Fibroblast of lung (primary cell): ENCODE data around the gene DGLUCY. TPM values are rescaled to one million over a fixed set of nuclear protein-coding genes. Genes with fewer than 3 reads are reported as not detected.

Source experiments
- DNase-seq, 2 donors: peaks; one replicate each; pipeline versions ENCODE4 v3.0.0 to v3.0.0-alpha.2; 2010; ENCODE audit warnings: low read depth in 2 of 2
- H2AFZ ChIP-seq: 2 replicates; pipeline ENCODE4 v1.5.1; 2012; ENCODE audit warnings: low read length, control low read depth, inconsistent platforms
- H3K27ac ChIP-seq: 2 replicates; pipeline ENCODE4 v1.5.1; 2011; ENCODE audit warnings: low read length, control low read depth; ENCODE audit not compliant: insufficient read depth
- H3K27me3 ChIP-seq: 2 replicates; pipeline ENCODE4 v1.5.1; 2011; ENCODE audit warnings: mild to moderate bottlenecking, low read length; ENCODE audit not compliant: control insufficient read depth, insufficient read depth
- H3K36me3 ChIP-seq: 2 replicates; pipeline ENCODE4 v1.5.1; 2011; ENCODE audit warnings: low read length; ENCODE audit not compliant: control insufficient read depth, insufficient read depth
- H3K4me1 ChIP-seq: 2 replicates; pipeline ENCODE4 v1.5.1; 2011; ENCODE audit warnings: low read length; ENCODE audit not compliant: control insufficient read depth, insufficient read depth; ENCODE audit errors: extremely low read depth
- H3K4me2 ChIP-seq: 2 replicates; pipeline ENCODE4 v1.5.1; 2011; ENCODE audit warnings: low read length, control low read depth; ENCODE audit not compliant: insufficient read depth; ENCODE audit errors: extremely low read depth
- H3K4me3 ChIP-seq, 4 experiments: fragments of 200-600 bp in 1 of 4; sonication (generic) in 1 of 4; replicated peaks in 1 of 4; 2 replicates each; pipeline ENCODE4 v1.5.1; 2011 to 2016; ENCODE audit warnings: low read length in 4 of 4, low read depth in 3 of 4, mild to moderate bottlenecking in 3 of 4, control low read depth in 2 of 4, inconsistent platforms in 1 of 4, mixed read lengths in 1 of 4; ENCODE audit not compliant: insufficient read depth in 1 of 4; ENCODE audit errors: control extremely low read depth in 1 of 4
- H3K79me2 ChIP-seq: 2 replicates; pipeline ENCODE4 v1.5.1; 2012; ENCODE audit warnings: mild to moderate bottlenecking, low read length, inconsistent platforms; ENCODE audit not compliant: control insufficient read depth, insufficient read depth
- H3K9ac ChIP-seq: 2 replicates; pipeline ENCODE4 v1.5.1; 2011; ENCODE audit warnings: mild to moderate bottlenecking, low read length, control low read depth; ENCODE audit not compliant: insufficient read depth
- H3K9me3 ChIP-seq: 2 replicates; pipeline ENCODE4 v1.5.1; 2012; ENCODE audit warnings: low read depth, low read length; ENCODE audit not compliant: control insufficient read depth, insufficient read depth
- H4K20me1 ChIP-seq: 2 replicates; pipeline ENCODE4 v1.5.1; 2011; ENCODE audit warnings: low read length; ENCODE audit not compliant: control insufficient read depth, insufficient read depth; ENCODE audit errors: extremely low read depth
- EZH2 ChIP-seq: IDR thresholded peaks from 2 replicates; pipeline ENCODE4 v1.5.1; 2012; ENCODE audit warnings: low read length, control low read depth, mild to moderate bottlenecking; ENCODE audit errors: missing control alignments
- polyA plus RNA-seq, 2 donors: library from polyadenylated mRNA; depleted of rRNA in 1 of 2; stranded (reverse) in 1 of 2; unstranded in 1 of 2; fragments of >200 nt; gene quantifications; 2 replicates each; pipeline ENCODE4 v1.2.1, GENCODE V29; 2011 to 2012; ENCODE audit warnings: missing spikeins in 1 of 2
- total RNA-seq: library from RNA; depleted of rRNA; stranded (reverse); fragments of >200 nt; gene quantifications from 2 replicates; pipeline ENCODE4 v1.2.1, GENCODE V29; 2014
- TF ChIP-seq, protein P1 (sequence below), 2 donors: IDR thresholded peaks in 1 of 2; conservative IDR thresholded peaks in 1 of 2; 1 replicate in 1 of 2; 2 replicates in 1 of 2; pipeline ENCODE4 v1.5.1; 2011 to 2012; ENCODE audit warnings: low read length in 2 of 2, control low read depth in 1 of 2, inconsistent platforms in 1 of 2, low read depth in 1 of 2, mild to moderate bottlenecking in 1 of 2

Gene DGLUCY
- total and polyA plus RNA-seq, 2 donors (not counting 1 experiment from before 2014, with no cell fraction given): 26.7 to 62.1 TPM

DNA sequence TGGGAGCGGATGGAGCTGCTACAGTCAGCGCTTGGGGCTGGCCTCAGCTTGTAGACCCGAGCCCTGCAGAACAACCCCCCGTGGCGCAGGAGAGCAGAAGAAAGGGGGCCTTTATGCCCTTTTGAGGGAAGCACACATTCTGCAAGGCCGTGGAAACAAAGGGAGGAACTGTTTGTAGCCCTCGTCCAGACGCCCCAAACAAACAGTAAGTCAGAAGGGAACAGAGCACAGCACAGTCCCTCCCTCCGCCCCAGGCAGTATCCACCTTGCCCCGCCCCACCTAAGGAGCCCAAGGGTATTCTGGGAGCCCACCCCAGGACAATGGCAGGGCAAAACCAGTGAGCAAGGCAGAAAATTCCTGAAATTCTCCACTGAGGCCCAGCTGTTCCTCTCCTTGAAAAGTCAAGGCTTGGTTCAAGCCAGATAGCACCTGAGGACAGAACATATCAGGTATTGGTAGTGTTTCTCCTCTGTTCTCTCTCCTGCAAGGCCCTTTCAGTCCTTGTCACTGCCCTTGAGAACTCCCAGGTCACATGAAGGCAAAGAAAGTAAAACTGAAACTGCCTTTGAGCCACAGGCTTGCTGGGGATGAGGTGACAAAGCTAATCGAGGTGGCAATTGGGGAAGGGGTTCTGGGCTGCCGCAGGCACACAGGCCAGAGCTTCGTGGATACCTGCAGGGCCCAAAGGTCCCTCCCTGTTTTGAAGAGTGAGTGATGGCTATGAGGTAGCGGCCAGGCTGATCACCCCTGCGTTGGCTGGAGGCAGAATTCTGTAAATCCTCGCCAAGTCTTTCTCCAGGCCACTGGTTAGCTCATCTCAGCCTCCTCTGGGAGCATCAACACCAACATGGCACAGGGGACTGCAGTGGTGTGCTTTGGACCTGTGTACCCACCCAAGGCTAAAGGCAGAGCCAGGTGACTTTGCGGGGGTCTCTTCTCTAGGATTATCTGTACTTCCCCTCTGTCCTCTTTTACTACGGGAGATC, 499 bp downstream of the DGLUCY start:
- Histone ChIP-seq H3K36me3 (no peaks in the 10 kb centered on the region), H3K27ac (peak overlapping the region; percentile 87), H3K4me3 (peak overlapping the region; percentile 63 to 92 (median 78)), H3K9ac (peak overlapping the region; percentile 77), H3K4me1 (peaks cover 6% of the 10 kb centered on the region), H3K27me3 (no peaks in the 10 kb centered on the region), H3K79me2 (peaks cover 4% of the 10 kb centered on the region), H3K9me3 (no peaks in the 10 kb centered on the region), H4K20me1 (no peaks in the 10 kb centered on the region), H3K4me2 (peak overlapping the region; percentile 98), H2AFZ (peak overlapping the region; percentile 84)
- TF ChIP-seq, protein P1, sequence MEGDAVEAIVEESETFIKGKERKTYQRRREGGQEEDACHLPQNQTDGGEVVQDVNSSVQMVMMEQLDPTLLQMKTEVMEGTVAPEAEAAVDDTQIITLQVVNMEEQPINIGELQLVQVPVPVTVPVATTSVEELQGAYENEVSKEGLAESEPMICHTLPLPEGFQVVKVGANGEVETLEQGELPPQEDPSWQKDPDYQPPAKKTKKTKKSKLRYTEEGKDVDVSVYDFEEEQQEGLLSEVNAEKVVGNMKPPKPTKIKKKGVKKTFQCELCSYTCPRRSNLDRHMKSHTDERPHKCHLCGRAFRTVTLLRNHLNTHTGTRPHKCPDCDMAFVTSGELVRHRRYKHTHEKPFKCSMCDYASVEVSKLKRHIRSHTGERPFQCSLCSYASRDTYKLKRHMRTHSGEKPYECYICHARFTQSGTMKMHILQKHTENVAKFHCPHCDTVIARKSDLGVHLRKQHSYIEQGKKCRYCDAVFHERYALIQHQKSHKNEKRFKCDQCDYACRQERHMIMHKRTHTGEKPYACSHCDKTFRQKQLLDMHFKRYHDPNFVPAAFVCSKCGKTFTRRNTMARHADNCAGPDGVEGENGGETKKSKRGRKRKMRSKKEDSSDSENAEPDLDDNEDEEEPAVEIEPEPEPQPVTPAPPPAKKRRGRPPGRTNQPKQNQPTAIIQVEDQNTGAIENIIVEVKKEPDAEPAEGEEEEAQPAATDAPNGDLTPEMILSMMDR (conservative IDR thresholded peaks at IDR 0.05 in 1 of 2, IDR thresholded peaks at IDR 0.05 in 1 of 2; ENCODE audit: low read depth in 1 of 2, low read length in 2 of 2): no peak
- no peak for TF ChIP-seq EZH2
- DNase-seq: peak; percentile 34 to 70

DNA sequence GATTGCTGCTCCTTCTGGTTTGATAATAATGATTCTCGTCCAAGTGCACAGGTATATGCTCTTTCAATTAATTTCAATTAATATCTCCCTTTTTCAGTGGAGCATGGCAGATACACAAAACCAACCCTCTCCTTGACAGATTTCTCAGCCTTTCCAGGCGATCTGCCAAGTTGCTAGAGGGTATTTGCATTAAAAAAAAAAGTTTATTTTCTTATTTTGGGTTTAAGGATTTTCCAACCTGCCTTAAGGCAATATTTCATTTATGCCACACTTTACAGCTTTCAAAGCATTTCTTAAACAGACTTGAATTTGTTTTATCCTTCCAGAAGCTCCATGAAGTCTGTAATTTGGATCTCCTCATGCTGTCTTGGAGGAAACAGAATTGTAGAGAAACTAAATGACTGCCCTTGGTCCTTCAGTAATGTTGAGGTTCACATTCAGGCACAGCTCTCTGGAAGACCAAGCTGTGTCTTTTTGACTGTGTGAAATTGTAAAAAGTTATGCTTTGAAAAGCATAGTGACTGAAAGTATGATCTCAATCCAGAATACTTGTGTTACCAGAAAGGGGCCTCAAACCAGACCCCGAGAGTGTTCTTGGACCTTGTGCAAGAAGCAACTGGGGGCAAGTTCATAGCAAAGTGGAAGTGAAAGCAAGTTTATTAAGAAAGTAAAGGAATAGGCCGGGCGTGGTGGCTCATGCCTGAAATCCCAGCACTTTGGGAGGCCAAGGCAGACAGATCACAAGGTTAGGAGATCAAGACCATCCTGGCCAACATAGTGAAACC, 2.3 kb downstream of the DGLUCY start:
- peak overlapping the region; percentile 98 for H3K4me2 ChIP-seq
- H3K9ac ChIP-seq: no peak overlapping the region
- H3K4me1 ChIP-seq: peaks cover 12% of the 10 kb centered on the region
- peak; percentile 20 to 31 for DNase-seq
- no peaks in the 10 kb centered on the region for H3K27me3 ChIP-seq
- peak overlapping the region in 2 of 4 experiments; percentile 3 to 81 for H3K4me3 ChIP-seq
- no peak overlapping the region for H2AFZ ChIP-seq
- H3K36me3 ChIP-seq: no peaks in the 10 kb centered on the region
- H3K79me2 ChIP-seq: peaks cover 4% of the 10 kb centered on the region
- TF ChIP-seq, protein P1 (conservative IDR thresholded peaks at IDR 0.05 in 1 of 2, IDR thresholded peaks at IDR 0.05 in 1 of 2; ENCODE audit: low read depth in 1 of 2, low read length in 2 of 2): no peak
- TF ChIP-seq EZH2: no peak
- no peaks in the 10 kb centered on the region for H3K9me3 ChIP-seq
- H3K27ac ChIP-seq: no peak overlapping the region
- H4K20me1 ChIP-seq: no peaks in the 10 kb centered on the region
